Smooth muscle cell (in vitro differentiated cells): Measurements from ENCODE around the gene HSPA1B. TPM values are rescaled to one million over a fixed set of nuclear protein-coding genes. Genes with fewer than 3 reads are reported as not detected.
"Not testable (repeated sequence)": the region's sequence is repeated elsewhere in the genome, so short reads cannot be mapped to it uniquely, and the experiment has no call there.

Source experiments
- DNase-seq: peaks from one replicate; lab custom pipeline; 2025; ENCODE audit not compliant: unreplicated experiment; lab: John Stamatoyannopoulos, UW
- H2AFZ ChIP-seq: fragments of 200-600 bp; sonication (generic); 2 replicates; pipeline ENCODE4 v1.6.0; 2016; ENCODE audit warnings: antibody characterized with exemption, low read depth, mild to moderate bottlenecking
- H3F3A ChIP-seq: fragments of 200-600 bp; sonication (generic); 2 replicates; pipeline ENCODE4 v1.6.0; 2017; ENCODE audit warnings: antibody characterized with exemption, low read depth
- H3K27ac ChIP-seq: fragments of 200-600 bp; sonication (generic); 2 replicates; pipeline ENCODE4 v1.5.1; 2016; ENCODE audit warnings: low read depth, mild to moderate bottlenecking
- H3K27me3 ChIP-seq: fragments of 200-600 bp; sonication (generic); 2 replicates; pipeline ENCODE4 v1.6.1; 2016; ENCODE audit warnings: low read depth, mild to moderate bottlenecking
- H3K36me3 ChIP-seq: fragments of 200-600 bp; sonication (generic); 2 replicates; pipeline ENCODE4 v1.5.1; 2016; ENCODE audit warnings: low read depth
- H3K4me1 ChIP-seq: fragments of 200-600 bp; sonication (generic); 2 replicates; pipeline ENCODE4 v1.5.1; 2016; ENCODE audit warnings: low read depth
- H3K4me2 ChIP-seq: fragments of 200-600 bp; sonication (generic); 2 replicates; pipeline ENCODE4 v1.6.0; 2016; ENCODE audit warnings: mild to moderate bottlenecking
- H3K4me3 ChIP-seq: fragments of 200-600 bp; sonication (generic); 2 replicates; pipeline ENCODE4 v1.5.1; 2016; ENCODE audit warnings: mild to moderate bottlenecking
- H3K79me2 ChIP-seq: fragments of 200-600 bp; sonication (generic); 2 replicates; pipeline ENCODE4 v1.6.0; 2016; ENCODE audit warnings: low read depth, mild to moderate bottlenecking
- H3K9ac ChIP-seq: fragments of 200-600 bp; sonication (generic); 2 replicates; pipeline ENCODE4 v1.6.0; 2016; ENCODE audit warnings: low read depth
- H3K9me3 ChIP-seq: fragments of 200-600 bp; sonication (generic); replicated peaks from 2 replicates; pipeline ENCODE4 v1.5.1; 2016; ENCODE audit warnings: low read depth
- H4K20me1 ChIP-seq: fragments of 200-600 bp; sonication (generic); 2 replicates; pipeline ENCODE4 v1.6.0; 2016; ENCODE audit warnings: low read depth
- CTCF ChIP-seq: fragments of 200-600 bp; sonication (generic); IDR thresholded peaks from 2 replicates; pipeline ENCODE4 v1.5.1; 2017; ENCODE audit warnings: borderline replicate concordance, mild to moderate bottlenecking, antibody characterized with exemption; ENCODE audit not compliant: insufficient read depth, poor library complexity, severe bottlenecking
- WGBS: methylation state at CpG from one replicate; pipeline ENCODE4 v1.1.7; 2016; ENCODE audit warnings: low lambda C conversion rate; 5-methylcytosine and 5-hydroxymethylcytosine counted together
- polyA plus RNA-seq: library from polyadenylated mRNA; unstranded; fragments of >200 nt; fragmentation: Nextera tagmentation; extraction: Ambion mirVana; gene quantifications from 2 replicates; pipeline ENCODE4 v1.2.1, GENCODE V29; 2016
- total RNA-seq: library from RNA; depleted of rRNA; stranded (reverse); fragments of >200 nt; gene quantifications from 2 replicates; pipeline ENCODE4 v1.2.3, GENCODE V29; 2014

Gene HSPA1B
- total and polyA plus RNA-seq, 2 experiments from 2014 or later, result 30.7 to 43.1 TPM

GRCh38 chr6:31838968-31839367 lies 11.4 kb downstream of the HSPA1B start:
- 96% methylated on average over 3 of the region's 3 CpGs for WGBS
- H3K79me2 ChIP-seq, result peaks cover 37% of the 10 kb centered on the region
- no peak overlapping the region for H3K27ac ChIP-seq
- no peak for TF ChIP-seq CTCF
- peaks cover 44% of the 10 kb centered on the region for H4K20me1 ChIP-seq
- H3K9me3 ChIP-seq, result no peaks in the 10 kb centered on the region
- peaks cover 27% of the 10 kb centered on the region for H3K4me1 ChIP-seq
- no peak overlapping the region for H3K4me2 ChIP-seq
- DNase-seq, result no peak
- H3K9ac ChIP-seq, result no peak overlapping the region
- H3K36me3 ChIP-seq, result peaks cover 14% of the 10 kb centered on the region
- peaks cover 31% of the 10 kb centered on the region for H3F3A ChIP-seq
- H3K27me3 ChIP-seq, result no peaks in the 10 kb centered on the region
- H3K4me3 ChIP-seq, result no peak overlapping the region
- H2AFZ ChIP-seq, result no peak overlapping the region

DNA sequence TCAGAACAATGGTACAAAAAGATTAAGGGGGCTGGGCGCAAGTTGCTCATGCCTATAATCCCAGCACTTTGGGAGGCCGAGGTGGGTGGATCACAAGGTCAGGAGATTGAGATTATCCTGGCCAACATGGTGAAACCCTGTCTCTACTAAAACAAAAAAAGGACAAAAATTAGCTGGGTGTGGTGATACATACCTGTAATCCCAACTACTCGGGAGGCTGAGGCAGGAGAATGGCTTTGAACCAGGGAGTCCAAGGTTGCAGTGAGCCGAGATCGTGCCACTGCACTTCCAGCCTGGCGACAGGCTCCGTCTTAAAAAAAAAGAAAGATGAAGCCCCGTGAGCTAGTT lies 12.2 kb downstream of the HSPA1B start:
- H3K4me1 ChIP-seq, result peaks cover 27% of the 10 kb centered on the region
- not testable (repeated sequence) for H3K4me2 ChIP-seq, DNase-seq, H3K9ac ChIP-seq, H3K27ac ChIP-seq, H3K27me3 ChIP-seq, H3K9me3 ChIP-seq, H3K4me3 ChIP-seq, H2AFZ ChIP-seq
- peaks cover 31% of the 10 kb centered on the region for H3F3A ChIP-seq
- peaks cover 44% of the 10 kb centered on the region for H4K20me1 ChIP-seq
- H3K79me2 ChIP-seq, result peaks cover 35% of the 10 kb centered on the region
- H3K36me3 ChIP-seq, result peaks cover 14% of the 10 kb centered on the region
- 95% methylated on average over 8 of the region's 8 CpGs for WGBS

DNA sequence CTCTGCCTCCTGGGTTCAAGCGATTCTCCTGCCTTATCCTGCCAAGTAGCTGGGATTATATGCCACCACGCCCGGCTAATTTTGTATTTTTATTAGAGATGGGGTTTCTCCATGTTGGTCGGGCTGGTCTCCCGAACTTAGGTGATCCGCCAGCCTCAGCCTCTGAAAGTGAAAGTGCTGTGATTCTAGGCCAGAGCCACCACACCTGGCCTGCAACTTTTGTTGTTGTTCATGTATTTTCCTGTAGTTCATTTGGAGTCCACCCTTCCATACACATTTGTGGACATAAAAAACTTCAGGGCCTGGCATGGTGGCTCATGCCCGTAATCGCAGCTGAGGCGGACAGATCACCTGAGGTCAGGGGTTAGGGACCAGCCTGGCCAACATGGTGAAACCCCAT lies 14.5 kb downstream of the HSPA1B start:
- TF ChIP-seq CTCF, result no peak

GRCh38 chr6:31844507-31844906 lies 17.0 kb downstream of the HSPA1B start:
- DNase-seq, result no peak
- H3K4me3 ChIP-seq, result no peak overlapping the region
- no peak overlapping the region for H2AFZ ChIP-seq
- no peak overlapping the region for H3K27ac ChIP-seq
- 94% methylated on average over 3 of the region's 3 CpGs for WGBS
- peaks cover 4% of the 10 kb centered on the region for H4K20me1 ChIP-seq
- H3K4me1 ChIP-seq, result no peaks in the 10 kb centered on the region
- no peak overlapping the region for H3K4me2 ChIP-seq
- peaks cover 12% of the 10 kb centered on the region for H3F3A ChIP-seq
- peaks cover 3% of the 10 kb centered on the region for H3K36me3 ChIP-seq
- H3K9ac ChIP-seq, result no peak overlapping the region
- H3K79me2 ChIP-seq, result no peaks in the 10 kb centered on the region
- no peaks in the 10 kb centered on the region for H3K9me3 ChIP-seq
- no peaks in the 10 kb centered on the region for H3K27me3 ChIP-seq
- no peak for TF ChIP-seq CTCF

More for the DNA sequence above, 14.5 kb downstream of the HSPA1B start:
- WGBS, result 96% methylated on average over 9 of the region's 9 CpGs
- Histone ChIP-seq H3K4me1 (peaks cover 15% of the 10 kb centered on the region), H3K27ac (no peak overlapping the region), H3K27me3 (no peaks in the 10 kb centered on the region), H3K9me3 (no peaks in the 10 kb centered on the region), H3K9ac (no peak overlapping the region), H3K4me2 (no peak overlapping the region), H3K36me3 (peaks cover 14% of the 10 kb centered on the region), H3K4me3 (no peak overlapping the region), H4K20me1 (peaks cover 29% of the 10 kb centered on the region), H3K79me2 (peaks cover 12% of the 10 kb centered on the region), H3F3A (peaks cover 31% of the 10 kb centered on the region), H2AFZ (no peak overlapping the region)
- DNase-seq, result no peak
